Stimulated activated CD8-positive, alpha-beta memory T cell treated with anti-CD3 and anti-CD28 coated beads, Interleukin-4, amount 100 ng/mL, for 24 hours (primary cell): Measurements from ENCODE around the gene LHFPL6.
"Not testable (repeated sequence)": the region's sequence is repeated elsewhere in the genome, so short reads cannot be mapped to it uniquely, and the experiment has no call there.

Experiments
- DNase-seq: peaks from one replicate; pipeline ENCODE4 v3.0.0-alpha.2; 2020; ENCODE audit warnings: low read depth

Gene LHFPL6

DNA sequence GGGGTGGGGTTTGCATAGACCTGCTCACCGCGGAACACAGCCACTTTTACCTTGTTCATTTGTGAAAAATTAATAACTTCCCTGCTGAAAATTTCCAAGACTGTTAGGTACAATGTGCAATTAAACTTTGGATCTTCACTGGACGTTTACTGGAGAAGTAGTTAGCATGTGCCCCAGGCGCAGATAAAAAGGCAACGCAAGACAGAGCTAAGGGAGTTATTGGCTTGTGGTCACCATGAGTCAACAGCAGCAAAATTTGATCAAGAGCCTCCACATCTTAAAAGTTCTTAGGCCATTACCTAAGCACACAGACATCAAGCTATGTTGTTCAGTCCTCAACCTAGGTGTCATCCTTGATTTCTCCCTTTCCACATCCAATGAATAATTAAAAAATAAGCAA is 257.0 kb downstream of the LHFPL6 start:
- DNase-seq, result no peak

DNA sequence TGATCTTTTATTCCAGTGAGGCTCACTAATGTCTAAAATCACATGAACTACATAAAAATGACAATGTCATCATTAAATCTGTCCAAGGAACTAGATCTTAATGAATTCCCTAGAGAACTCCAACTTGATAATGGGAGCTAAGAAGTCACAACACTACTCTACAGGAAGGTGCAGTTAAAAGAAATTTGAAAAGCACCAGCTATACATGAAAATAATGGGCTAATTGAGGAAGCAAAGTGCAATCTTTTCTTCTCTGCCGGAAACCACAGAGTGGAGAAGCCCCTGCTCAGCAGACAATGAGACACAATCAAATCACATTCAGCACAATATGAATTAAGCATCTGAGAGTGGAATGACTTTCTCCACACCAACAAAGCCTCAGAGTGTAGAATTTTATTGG is 261.7 kb downstream of the LHFPL6 start:
- DNase-seq, result no peak

DNA sequence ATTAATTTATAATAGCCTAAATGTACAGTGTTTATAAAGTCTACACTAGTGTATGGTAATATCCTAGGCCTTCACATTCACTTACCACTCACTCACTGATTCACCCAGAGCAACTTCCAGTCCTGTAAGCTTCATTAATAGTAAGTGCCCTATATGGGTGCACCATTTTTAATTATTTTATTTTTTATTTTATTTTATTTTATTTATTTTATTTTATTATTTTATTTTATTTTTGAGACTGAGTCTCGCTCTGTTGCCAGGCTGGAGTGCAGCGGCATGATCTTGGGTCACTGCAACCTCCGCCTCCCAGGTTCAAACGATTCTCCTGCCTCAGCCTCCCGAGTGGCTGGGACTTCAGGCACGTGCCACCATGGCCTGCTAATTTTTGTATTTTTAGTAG is 264.9 kb downstream of the LHFPL6 start:
- not testable (repeated sequence) for DNase-seq

DNA sequence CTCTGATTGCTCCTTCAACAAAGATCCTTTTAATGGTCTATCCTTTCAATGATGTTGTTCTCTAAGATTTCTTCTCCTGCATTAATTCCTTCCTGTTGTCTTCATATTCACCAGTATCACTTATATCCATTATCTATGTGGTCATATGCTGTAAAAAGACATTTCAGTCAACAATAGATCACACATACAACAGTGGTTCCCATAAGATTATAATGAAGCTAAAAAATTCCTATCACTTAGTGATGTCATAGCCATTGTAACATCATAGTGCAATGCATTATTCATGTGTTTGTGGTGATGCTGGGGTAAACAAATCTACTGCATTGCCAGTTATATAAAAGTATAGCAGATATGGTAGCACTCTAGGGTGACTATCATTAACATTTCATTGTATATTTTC is 266.1 kb downstream of the LHFPL6 start:
- DNase-seq, result no peak

DNA sequence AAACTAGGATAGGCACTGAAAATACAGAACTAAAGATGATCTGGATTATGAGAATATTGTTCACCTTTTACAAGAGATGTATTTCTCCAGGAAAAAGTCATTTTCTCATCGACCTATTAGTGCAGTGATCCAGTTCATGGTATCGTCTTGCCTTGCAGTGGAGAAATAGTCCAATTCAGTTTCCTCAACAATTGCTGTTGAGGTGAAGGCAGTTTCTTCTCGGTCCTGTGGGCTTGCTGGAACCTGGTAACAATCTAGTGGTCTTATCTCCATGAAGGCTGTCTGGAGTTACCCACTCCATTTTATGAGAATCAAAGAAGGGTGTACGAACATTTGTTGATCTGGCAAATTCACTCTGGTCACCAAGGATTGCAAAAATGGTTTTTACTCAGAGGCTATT is 266.8 kb downstream of the LHFPL6 start:
- DNase-seq, result no peak

DNA sequence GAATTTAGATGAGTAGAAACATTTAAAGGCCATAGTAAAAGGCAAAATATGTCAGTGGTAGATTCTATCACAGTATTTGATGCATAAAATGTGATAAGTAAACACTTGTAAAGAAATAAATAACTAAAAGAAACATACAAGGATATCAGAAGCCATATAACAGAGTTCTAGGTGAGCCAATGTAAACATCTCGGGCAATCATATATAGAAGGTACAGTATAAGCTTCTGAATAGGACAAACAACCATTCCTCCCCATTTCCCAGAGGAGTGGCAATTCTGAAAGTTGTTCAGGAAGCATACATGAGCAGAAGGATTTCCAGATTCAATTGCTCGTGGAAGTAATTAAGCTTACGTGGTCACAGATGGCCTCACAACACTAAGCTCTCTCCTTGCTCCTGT is 267.3 kb downstream of the LHFPL6 start:
- no peak for DNase-seq

DNA sequence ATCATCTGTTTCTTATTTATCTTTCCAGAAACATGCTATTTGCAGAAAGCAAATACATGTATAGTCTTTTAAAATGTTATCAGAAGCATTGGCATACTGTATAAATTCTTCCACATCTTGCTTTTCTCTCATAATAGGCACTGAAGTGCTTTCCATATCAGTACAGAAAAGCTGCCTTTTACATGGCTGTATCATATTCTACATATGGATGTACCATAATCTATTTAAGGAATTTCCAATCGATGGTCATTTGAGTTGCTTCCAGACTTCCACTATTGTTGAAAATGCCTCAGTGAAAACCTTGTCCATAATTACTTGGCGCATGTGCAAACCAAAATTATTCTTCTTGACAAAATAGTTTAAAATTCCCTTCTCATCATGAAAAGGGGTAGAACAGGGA is 272.5 kb downstream of the LHFPL6 start:
- DNase-seq, result no peak

DNA sequence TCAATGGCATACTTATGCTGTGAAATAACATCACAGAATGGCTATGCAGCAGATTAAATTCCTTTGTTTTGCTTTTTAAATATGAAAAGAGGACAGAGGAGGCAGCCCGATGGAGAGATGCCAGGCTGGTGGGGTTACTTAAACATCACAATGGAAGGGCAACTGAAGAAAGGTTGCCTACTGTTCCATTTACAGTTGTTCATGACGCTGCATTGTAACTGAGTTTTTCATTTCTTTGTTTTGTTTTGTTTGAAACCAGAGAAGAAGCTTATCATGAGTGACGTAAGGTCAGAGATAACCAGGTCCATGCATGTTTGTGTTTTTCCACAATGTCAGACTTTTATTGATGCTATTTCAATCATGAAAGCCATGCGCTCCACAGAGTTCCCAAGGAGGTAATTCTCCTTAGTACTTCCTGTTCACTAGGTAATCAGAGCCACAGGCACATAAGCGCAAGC is 273.8 kb downstream of the LHFPL6 start:
- no peak for DNase-seq

DNA sequence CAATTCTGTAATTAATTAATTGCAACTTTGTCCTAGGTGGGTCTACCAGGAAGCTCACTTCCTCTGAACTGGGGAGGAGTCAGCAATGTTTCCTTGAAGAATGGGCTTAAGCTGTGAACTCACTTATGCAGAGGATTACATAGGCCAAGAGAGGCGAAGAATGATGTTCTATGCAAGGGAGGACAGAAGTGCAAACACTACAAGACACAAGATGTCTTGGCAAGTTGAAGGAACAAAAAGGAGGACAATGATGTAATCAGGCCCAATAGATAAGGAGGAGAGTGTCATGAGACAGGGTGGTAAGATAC is 275.9 kb downstream of the LHFPL6 start:
- no peak for DNase-seq

DNA sequence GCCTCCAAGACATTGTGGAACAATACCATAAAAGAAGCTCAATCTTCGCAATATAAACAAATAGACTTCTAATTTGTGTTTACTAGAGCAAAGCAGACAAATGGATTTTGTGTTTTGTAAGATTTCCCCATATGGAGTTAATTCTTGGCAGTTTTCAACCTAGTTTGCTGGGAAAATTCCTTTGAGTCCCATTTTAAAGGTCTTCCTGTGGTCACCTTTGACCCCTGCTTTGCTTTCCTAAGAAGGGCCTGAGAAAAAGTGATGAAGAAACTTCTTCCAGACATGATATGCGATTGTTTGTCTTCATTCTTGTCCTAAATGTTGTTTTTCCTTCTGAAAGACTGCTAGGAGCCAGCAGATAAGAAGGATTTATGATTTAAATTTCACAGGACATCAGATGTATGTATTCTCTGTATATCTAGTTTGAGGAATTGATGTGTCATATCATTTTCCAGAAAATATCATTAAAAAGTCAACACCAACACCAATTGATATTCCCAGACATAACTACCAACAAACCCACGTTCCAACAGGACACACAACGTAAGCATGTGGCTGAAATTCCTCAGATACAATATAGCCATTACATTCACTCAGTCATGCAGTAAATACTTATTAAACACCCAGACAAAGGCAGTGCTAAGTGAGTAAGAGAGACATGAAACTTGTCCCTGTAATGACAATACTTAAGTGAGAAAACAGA is 276.4 kb downstream of the LHFPL6 start:
- no peak for DNase-seq

DNA sequence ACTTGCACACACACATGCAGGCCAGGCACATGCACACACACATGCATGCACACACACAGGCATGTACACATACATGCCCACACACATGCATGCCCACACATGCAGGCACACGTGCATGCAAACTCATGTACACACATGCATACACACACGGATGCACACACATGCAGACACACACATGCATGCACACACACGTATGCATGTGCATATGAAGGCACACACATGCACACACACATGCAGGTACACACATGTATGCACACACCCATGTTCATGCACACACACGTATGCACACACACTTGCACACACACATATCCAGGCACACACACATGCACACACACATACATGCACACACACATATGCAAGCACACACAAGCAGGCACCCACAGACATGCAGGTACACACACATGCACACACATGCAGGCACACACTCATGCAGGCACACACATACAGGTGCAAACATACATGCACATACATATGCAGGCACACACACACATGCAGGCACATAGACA is 278.1 kb downstream of the LHFPL6 start:
- no peak for DNase-seq

DNA sequence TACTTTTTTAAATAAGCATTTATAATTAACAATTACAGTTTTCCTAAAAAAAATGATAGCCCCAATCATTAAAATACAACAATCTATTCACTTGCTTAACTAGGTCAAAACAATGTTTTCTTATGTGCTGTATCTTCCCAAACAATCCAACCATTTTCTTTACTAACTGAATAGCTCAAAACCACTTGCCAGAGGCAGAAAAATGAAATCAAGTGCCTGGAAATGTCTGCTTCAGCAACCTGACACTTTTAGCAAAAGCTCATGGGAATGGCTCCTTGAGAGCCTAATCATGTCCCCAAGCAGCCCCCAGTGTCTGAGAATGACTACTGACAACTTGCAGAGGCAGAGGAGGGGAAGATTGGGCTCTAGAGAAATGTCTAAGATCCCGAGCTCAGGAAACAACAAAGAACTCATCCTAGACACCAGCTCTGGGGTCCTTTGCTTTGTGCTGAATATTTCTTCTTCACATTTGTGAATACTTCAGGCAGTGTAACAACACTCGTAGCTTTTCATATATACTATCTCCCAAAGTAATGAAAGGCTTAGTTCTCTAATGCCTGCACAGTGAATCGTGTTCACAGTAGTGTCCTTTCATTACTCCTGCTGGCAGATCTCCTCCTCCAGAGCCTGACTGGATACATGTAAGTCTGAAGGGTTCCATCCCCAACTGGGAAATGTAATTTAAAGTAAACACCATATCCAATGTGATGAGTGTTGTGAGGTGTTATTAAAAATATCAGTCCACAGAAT is 280.0 kb downstream of the LHFPL6 start:
- no peak for DNase-seq

DNA sequence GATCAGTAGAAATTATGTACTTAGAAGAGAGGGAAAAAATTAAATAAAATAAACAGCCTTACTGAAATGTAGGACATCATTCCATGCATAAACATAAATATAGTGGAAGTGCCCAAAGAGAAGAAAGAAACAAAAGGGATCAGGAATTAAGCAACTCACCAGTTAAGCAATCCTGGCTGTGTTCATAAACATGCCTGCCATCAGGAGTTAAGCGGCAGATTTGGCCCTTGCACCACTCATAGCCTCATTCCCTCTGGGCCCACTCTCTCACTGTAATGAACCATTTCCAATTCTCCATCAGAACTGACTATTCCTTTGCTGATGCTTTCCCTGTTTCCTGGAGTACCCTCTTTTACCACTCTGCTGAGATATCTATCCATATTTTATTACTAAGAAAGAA is 281.4 kb downstream of the LHFPL6 start:
- DNase-seq, result no peak

DNA sequence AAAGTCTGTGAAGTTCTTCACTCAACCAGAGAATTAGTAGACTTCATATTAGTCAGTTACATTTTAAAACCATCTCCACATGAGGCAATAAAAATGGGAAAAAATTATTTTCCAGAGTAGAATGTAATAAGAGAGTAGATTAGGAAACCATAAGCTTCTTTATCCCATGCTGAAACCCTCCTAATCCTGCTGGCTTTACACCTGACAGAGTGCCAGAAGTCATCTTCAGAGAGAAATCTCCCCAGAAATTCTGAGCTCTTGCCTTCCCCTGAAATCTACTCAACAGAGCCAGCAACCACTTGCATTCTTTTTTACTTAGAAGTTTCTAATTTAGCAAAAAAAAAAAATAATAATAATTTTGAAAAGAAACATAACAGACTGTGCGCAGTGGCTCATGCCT is 284.8 kb downstream of the LHFPL6 start:
- no peak for DNase-seq

DNA sequence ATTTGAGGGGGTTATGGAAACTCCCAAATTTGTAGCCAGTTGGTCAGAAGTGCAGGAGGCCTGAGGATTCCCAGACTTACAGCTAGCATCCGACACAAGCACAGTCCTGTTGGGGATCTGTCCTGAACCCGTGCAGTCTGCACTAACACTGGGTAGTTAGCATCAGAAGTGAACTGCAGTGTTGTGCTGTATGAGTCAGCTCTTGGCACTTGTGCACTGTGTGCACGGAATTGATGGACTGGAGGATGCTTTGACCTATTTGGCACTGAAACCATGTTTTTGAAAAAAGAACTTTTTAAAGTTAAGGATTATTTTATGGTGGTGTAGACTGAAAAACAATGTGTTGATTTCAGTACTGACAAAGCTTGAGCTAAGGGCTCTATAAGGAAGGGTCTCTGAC is 285.7 kb downstream of the LHFPL6 start:
- DNase-seq, result no peak

DNA sequence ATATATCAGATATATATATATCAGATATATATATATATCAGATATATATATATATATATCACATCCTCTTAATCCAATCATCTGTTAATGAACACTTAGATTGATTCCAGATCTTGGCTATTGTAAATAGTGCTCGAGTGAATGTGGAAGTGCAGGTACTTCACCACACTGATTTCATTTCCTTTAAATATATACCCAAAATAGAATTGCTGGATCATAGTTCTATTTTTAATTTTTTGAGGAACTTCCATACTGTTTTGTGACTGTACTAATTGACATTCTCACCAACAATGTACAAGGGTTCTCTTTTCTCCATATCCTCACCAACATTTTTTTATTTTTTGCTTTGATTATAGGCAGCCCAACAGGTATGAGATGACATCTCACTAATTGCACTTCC is 287.2 kb downstream of the LHFPL6 start:
- no peak for DNase-seq

DNA sequence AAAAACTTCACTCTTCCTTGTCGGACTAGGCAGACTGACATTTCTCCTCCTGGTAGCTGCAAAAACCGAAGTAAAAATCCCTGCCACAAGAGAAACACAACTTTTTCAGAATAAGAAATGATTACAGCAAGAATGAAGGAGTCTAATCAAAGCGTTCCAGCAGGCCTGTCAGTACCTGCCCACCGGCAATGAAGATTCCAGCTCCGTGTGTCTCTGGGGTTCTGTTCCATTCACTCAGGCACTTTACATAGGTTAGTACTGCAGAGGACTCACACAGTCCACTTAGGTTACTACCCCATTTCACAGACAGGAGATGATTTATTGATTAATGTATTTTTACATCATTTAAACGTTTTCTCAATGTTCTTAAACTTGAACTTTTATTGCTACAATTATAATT is 289.3 kb downstream of the LHFPL6 start:
- no peak for DNase-seq

DNA sequence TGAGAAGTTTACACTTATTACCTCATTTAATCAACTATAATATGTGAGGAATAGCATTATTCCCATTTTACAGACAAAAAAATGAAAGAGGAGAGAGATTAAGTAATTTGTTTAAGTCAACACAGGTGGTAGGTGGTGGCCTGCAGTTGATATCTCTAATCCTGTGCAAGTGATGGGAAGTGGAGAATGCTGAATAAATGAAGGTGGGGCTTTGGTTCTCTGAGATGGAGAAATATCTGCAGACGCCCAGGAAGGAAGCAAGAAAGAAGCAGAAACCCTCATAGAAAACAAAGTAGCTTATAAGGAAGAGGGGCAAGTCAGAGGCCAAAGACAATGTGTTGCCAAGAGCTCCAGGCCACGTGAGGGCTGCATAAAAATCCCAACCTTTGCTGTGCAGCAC is 290.4 kb downstream of the LHFPL6 start:
- no peak for DNase-seq

DNA sequence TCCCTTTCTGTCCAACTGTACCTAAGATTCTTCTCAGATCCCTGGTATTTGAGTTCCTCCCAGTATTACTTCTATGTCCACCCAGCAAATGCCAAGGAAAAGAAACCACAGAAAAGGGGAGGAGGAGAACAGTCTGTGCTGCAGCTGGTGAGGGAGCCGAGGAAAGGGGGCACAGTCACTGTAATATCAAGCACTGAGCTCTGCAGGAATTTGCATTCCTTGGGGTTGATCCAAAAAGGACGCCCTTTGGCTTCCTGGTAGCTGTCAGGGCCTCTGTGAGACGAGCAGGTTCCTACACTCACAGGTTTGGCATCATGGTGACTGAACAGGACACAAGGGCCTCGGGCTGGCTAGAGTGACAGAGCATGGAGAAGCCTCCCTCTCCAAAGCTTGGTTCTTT is 291.4 kb downstream of the LHFPL6 start:
- no peak for DNase-seq

DNA sequence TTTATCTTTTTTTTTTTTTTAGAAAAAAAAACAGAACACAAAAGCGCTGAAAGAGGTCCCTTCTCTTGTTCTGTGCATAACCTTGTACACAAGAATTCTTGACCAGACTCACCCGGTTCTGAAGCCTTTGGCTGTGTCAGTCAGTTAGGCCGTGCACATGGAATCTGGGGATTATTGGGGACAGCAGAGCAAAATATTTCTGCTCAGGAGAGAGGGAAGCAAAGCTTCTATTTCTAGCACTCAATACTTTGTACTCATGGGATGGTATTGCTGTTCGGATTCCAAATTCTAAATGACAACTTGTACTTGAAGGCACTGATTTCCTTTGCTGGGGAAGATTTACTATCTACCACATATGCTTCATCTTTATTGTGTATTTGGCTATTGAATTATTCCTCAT is 292.0 kb downstream of the LHFPL6 start:
- no peak for DNase-seq

DNA sequence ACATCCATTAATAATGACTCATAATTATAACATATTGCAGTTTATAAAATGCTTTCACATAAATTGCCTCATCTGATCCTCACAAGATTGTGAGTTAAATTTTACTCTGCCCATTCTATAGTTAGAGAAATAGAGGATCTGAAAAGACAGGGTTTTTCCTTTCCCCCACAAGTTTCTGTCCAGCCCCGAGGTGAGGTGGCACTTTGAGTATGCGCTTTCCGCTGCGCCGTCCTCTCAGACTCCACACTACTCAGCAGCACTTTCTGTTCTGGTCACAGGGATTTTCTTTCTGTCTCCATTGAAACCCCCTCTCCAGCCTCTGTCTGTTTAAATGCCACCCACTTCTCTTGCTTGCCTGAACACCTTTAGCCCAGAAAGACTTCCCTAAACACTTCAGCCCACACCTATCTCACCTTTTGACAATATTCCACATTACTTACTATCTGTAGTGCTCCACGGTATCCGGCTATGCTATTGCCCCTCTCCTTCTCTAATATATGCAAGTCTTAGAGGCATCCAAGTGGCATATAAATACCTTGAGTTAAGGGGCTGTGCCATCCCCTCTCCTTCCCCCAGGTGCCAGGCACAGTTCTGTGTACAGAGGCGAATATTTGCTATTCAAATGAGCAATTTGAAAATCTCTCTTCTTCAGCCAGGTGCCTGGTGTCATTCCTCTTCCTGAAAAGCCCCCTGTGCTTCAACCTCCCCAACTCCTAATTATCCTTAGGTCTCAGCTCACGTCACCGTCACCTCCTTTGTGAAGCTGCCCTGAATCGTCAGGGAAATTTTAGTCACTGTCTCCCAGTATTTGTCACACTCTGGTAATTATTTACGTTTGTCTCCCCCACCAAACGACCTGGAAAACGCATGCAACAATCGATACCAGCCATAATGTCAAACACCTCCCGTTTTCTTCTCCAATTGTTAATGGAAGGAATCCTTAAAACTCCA is 296.1 kb downstream of the LHFPL6 start:
- no peak for DNase-seq

DNA sequence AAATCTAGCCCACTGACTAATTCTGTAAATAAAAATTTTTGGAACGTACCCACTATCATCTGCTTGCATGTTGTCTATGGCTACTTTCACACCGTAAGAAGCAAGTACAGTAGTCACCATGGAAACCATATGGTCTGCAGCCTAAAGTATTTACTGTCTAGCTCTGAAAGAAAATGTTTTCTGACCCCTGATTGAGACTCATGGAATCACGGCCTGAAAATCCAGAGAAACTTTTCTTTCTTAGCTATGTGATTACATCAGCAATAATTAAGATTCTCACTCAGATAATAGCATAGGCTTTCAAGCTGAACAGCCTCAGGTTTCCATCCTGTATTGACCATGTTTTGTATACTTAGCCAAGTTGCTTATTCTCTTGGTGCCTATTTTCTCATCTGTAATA is 300.2 kb downstream of the LHFPL6 start:
- no peak for DNase-seq

DNA sequence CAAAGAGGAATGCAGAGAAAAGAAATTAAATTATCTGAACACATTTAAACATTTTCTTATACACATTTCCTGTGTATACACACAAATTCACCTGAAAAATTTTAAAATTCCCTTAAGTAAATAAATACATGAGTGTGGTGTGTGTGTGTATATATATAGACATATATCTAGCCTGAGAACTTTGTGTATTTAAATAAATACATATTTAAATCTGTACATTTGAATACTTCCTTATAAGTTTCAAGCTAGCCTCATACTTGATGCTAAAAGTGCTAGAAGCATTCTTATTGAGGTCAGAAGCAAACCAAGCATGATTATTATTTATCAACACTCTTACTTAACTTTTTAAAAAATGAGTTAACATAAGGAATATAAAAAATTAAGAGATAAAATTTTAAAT is 304.0 kb downstream of the LHFPL6 start:
- DNase-seq, result no peak
